Measurements from ENCODE around the gene KLHL10.

GRCh38 chr17:41888332-41888965 lies 50.8 kb downstream of the KLHL10 start:
- TF ChIP-seq, protein P1, sequence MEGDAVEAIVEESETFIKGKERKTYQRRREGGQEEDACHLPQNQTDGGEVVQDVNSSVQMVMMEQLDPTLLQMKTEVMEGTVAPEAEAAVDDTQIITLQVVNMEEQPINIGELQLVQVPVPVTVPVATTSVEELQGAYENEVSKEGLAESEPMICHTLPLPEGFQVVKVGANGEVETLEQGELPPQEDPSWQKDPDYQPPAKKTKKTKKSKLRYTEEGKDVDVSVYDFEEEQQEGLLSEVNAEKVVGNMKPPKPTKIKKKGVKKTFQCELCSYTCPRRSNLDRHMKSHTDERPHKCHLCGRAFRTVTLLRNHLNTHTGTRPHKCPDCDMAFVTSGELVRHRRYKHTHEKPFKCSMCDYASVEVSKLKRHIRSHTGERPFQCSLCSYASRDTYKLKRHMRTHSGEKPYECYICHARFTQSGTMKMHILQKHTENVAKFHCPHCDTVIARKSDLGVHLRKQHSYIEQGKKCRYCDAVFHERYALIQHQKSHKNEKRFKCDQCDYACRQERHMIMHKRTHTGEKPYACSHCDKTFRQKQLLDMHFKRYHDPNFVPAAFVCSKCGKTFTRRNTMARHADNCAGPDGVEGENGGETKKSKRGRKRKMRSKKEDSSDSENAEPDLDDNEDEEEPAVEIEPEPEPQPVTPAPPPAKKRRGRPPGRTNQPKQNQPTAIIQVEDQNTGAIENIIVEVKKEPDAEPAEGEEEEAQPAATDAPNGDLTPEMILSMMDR (IDR thresholded peaks at IDR 0.05; ENCODE audit: low read depth, low read length, missing input control), result no peak
- no peak for TF ChIP-seq EGR1 (IDR thresholded peaks at IDR 0.05; ENCODE audit: low read depth in 2 of 2)
- TF ChIP-seq, protein P2, sequence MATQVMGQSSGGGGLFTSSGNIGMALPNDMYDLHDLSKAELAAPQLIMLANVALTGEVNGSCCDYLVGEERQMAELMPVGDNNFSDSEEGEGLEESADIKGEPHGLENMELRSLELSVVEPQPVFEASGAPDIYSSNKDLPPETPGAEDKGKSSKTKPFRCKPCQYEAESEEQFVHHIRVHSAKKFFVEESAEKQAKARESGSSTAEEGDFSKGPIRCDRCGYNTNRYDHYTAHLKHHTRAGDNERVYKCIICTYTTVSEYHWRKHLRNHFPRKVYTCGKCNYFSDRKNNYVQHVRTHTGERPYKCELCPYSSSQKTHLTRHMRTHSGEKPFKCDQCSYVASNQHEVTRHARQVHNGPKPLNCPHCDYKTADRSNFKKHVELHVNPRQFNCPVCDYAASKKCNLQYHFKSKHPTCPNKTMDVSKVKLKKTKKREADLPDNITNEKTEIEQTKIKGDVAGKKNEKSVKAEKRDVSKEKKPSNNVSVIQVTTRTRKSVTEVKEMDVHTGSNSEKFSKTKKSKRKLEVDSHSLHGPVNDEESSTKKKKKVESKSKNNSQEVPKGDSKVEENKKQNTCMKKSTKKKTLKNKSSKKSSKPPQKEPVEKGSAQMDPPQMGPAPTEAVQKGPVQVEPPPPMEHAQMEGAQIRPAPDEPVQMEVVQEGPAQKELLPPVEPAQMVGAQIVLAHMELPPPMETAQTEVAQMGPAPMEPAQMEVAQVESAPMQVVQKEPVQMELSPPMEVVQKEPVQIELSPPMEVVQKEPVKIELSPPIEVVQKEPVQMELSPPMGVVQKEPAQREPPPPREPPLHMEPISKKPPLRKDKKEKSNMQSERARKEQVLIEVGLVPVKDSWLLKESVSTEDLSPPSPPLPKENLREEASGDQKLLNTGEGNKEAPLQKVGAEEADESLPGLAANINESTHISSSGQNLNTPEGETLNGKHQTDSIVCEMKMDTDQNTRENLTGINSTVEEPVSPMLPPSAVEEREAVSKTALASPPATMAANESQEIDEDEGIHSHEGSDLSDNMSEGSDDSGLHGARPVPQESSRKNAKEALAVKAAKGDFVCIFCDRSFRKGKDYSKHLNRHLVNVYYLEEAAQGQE (IDR thresholded peaks at IDR 0.05), result no peak
- TF ChIP-seq GABPA (IDR thresholded peaks at IDR 0.05 in 1 of 2, conservative IDR thresholded peaks at IDR 0.05 in 1 of 2), result no peak
- TF ChIP-seq, protein P3, sequence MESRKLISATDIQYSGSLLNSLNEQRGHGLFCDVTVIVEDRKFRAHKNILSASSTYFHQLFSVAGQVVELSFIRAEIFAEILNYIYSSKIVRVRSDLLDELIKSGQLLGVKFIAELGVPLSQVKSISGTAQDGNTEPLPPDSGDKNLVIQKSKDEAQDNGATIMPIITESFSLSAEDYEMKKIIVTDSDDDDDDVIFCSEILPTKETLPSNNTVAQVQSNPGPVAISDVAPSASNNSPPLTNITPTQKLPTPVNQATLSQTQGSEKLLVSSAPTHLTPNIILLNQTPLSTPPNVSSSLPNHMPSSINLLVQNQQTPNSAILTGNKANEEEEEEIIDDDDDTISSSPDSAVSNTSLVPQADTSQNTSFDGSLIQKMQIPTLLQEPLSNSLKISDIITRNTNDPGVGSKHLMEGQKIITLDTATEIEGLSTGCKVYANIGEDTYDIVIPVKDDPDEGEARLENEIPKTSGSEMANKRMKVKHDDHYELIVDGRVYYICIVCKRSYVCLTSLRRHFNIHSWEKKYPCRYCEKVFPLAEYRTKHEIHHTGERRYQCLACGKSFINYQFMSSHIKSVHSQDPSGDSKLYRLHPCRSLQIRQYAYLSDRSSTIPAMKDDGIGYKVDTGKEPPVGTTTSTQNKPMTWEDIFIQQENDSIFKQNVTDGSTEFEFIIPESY (IDR thresholded peaks at IDR 0.05), result no peak
- TF ChIP-seq HNF4A (conservative IDR thresholded peaks at IDR 0.05), result no peak
- no peak for TF ChIP-seq RAD21 (IDR thresholded peaks at IDR 0.05)
- TF ChIP-seq, protein P4, sequence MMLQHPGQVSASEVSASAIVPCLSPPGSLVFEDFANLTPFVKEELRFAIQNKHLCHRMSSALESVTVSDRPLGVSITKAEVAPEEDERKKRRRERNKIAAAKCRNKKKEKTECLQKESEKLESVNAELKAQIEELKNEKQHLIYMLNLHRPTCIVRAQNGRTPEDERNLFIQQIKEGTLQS (IDR thresholded peaks at IDR 0.05), result no peak
- no peak for TF ChIP-seq JUND (IDR thresholded peaks at IDR 0.05)
- TF ChIP-seq FOXA1 (IDR thresholded peaks at IDR 0.05), result no peak
- no peak for TF ChIP-seq TAF1 (conservative IDR thresholded peaks at IDR 0.05)
- TF ChIP-seq NR2F2 (IDR thresholded peaks at IDR 0.05), result no peak

All from liver (tissue), 3 donors.